Measurements from ENCODE around the gene SCAPER. TPM values are rescaled to one million over a fixed set of nuclear protein-coding genes. Genes with fewer than 3 reads are reported as not detected.

The SCAPER gene
- total RNA-seq, 3 donors from 2014 or later: 19.5 to 49.8 (median 28.5) TPM

GRCh38 chr15:76341366-76342057 is 563.6 kb downstream of the SCAPER start:
- TF ChIP-seq, protein P1, sequence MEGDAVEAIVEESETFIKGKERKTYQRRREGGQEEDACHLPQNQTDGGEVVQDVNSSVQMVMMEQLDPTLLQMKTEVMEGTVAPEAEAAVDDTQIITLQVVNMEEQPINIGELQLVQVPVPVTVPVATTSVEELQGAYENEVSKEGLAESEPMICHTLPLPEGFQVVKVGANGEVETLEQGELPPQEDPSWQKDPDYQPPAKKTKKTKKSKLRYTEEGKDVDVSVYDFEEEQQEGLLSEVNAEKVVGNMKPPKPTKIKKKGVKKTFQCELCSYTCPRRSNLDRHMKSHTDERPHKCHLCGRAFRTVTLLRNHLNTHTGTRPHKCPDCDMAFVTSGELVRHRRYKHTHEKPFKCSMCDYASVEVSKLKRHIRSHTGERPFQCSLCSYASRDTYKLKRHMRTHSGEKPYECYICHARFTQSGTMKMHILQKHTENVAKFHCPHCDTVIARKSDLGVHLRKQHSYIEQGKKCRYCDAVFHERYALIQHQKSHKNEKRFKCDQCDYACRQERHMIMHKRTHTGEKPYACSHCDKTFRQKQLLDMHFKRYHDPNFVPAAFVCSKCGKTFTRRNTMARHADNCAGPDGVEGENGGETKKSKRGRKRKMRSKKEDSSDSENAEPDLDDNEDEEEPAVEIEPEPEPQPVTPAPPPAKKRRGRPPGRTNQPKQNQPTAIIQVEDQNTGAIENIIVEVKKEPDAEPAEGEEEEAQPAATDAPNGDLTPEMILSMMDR (IDR thresholded peaks at IDR 0.05): no peak
- no peak for TF ChIP-seq POLR2AphosphoS5 (IDR thresholded peaks at IDR 0.05)
- no peak for TF ChIP-seq POLR2A (IDR thresholded peaks at IDR 0.05)
- Histone ChIP-seq H3K27me3 (peaks cover 30 to 100% of the 10 kb centered on the region in 2 donors), H3K9me3 (no peaks in the 10 kb centered on the region), H3K27ac (no peak overlapping the region), H3K4me3 (peak overlapping the region in 2 of 3 donors; percentile 41 to 63), H3K4me1 (peaks cover 12 to 20% of the 10 kb centered on the region in 2 donors), H3K36me3 (no peaks in the 10 kb centered on the region)
- intact Hi-C loops (cut with DNase I; ENCODE audit: low total_unique reads): no loop called here
- no peak for DNase-seq (ENCODE audit: low spot score in 2 of 2)

- peaks cover 12 to 15% of the 10 kb centered on the region in 2 donors for H3K4me1 ChIP-seq
- peaks cover 28 to 100% of the 10 kb centered on the region in 2 donors for H3K27me3 ChIP-seq
- peak overlapping the region; percentile 28 to 63 (median 41) for H3K4me3 ChIP-seq
- intact Hi-C loops (cut with DNase I; ENCODE audit: low total_unique reads): no loop called here
- H3K9me3 ChIP-seq: no peaks in the 10 kb centered on the region
- H3K27ac ChIP-seq: no peak overlapping the region
- no peak for DNase-seq (ENCODE audit: low spot score in 2 of 2)
- H3K36me3 ChIP-seq: no peaks in the 10 kb centered on the region
- TF ChIP-seq POLR2AphosphoS5 (IDR thresholded peaks at IDR 0.05) (no peak), POLR2A (IDR thresholded peaks at IDR 0.05) (no peak)
- TF ChIP-seq, protein P1 (IDR thresholded peaks at IDR 0.05): no peak
Measured at GRCh38 chr15:76340803-76341365, 564.3 kb downstream of the SCAPER start.

- TF ChIP-seq POLR2A (IDR thresholded peaks at IDR 0.05): no peak
- TF ChIP-seq, protein P1 (IDR thresholded peaks at IDR 0.05): no peak
- peak in 2 of 3 donors; percentile 10 to 58 for TF ChIP-seq POLR2AphosphoS5 (IDR thresholded peaks at IDR 0.05)
- Histone ChIP-seq H3K4me3 (peak overlapping the region; percentile 28 to 63 (median 41)), H3K4me1 (peaks cover 12 to 15% of the 10 kb centered on the region in 2 donors), H3K9me3 (no peaks in the 10 kb centered on the region), H3K27ac (no peak overlapping the region), H3K27me3 (peaks cover 28 to 100% of the 10 kb centered on the region in 2 donors), H3K36me3 (no peaks in the 10 kb centered on the region)
- DNase-seq (ENCODE audit: low spot score in 2 of 2): no peak
- intact Hi-C loops (cut with DNase I; ENCODE audit: low total_unique reads): no loop called here
Measured at GRCh38 chr15:76340198-76340802, 564.8 kb downstream of the SCAPER start.

GRCh38 chr15:76339305-76340197 is 565.6 kb downstream of the SCAPER start:
- Histone ChIP-seq H3K4me3 (peak overlapping the region; percentile 28 to 63 (median 41)), H3K27ac (no peak overlapping the region), H3K4me1 (peaks cover 12 to 15% of the 10 kb centered on the region in 2 donors), H3K27me3 (peaks cover 28 to 100% of the 10 kb centered on the region in 2 donors), H3K9me3 (no peaks in the 10 kb centered on the region), H3K36me3 (no peaks in the 10 kb centered on the region)
- intact Hi-C loops (cut with DNase I; ENCODE audit: low total_unique reads): no loop called here
- TF ChIP-seq POLR2A (IDR thresholded peaks at IDR 0.05) (no peak), POLR2AphosphoS5 (IDR thresholded peaks at IDR 0.05) (no peak)
- TF ChIP-seq, protein P1 (IDR thresholded peaks at IDR 0.05): no peak
- no peak for DNase-seq (ENCODE audit: low spot score in 2 of 2)

Measured in breast epithelium (tissue), 4 donors.